ENCODE results near the gene SAMD11. TPM values are rescaled to one million over a fixed set of nuclear protein-coding genes. Genes with fewer than 3 reads are reported as not detected.

Gene SAMD11
- total and polyA plus RNA-seq, 2 donors (not counting 1 experiment from before 2014, with no cell fraction given): not detected

- H3K79me2 ChIP-seq (ENCODE audit: control insufficient read depth, insufficient read depth, low read length): no peaks in the 10 kb centered on the region
- ChIA-PET CTCF (interaction anchor here (0.7 to 1.5 kb wide), 3 partner anchors 38 to 1150 kb away, joined by 3 to 6 read pairs (median 4); no protein-coding TSS in a partner anchor), POLR2A (interaction anchor here (0.6 to 0.7 kb wide), 2 partner anchors 12 to 59 kb away, joined by 3 to 4 read pairs; no protein-coding TSS in a partner anchor)
- H3K9me3 Mint-ChIP-seq (ENCODE audit: insufficient read depth): no peaks in the 10 kb centered on the region
- H3K4me1 Mint-ChIP-seq: peaks cover 14% of the 10 kb centered on the region
- peak overlapping the region; percentile 37 for H3K4me3 Mint-ChIP-seq
- H3K4me3 ChIP-seq (ENCODE audit: control extremely low read depth in 1 of 5, extremely low read depth in 1 of 5, insufficient read depth in 1 of 5, low read depth in 2 of 5, low read length in 4 of 5): no peak overlapping the region
- peaks cover 17% of the 10 kb centered on the region for H4K20me1 ChIP-seq (ENCODE audit: control insufficient read depth, insufficient read depth, low read length, poor library complexity, severe bottlenecking)
- intact Hi-C loops (cut with micrococcal nuclease): no loop called here
- ATAC-seq (ENCODE audit: low read depth): no peak
- H3K27ac Mint-ChIP-seq: no peak overlapping the region
- 23% methylated on average over 16 of the region's 27 CpGs for WGBS (ENCODE audit: insufficient coverage)
- TF ChIP-seq EZH2 (IDR thresholded peaks at IDR 0.05; ENCODE audit: borderline replicate concordance, insufficient read depth, low read depth, low read length, poor library complexity, severe bottlenecking) (no peak), CTCF (IDR thresholded peaks at IDR 0.05) (no peak)
- no peak overlapping the region for H2AFZ ChIP-seq (ENCODE audit: insufficient read depth, low read depth, low read length, poor library complexity, severe bottlenecking)
- DNase-seq: peak; percentile 34
- peak overlapping the region; percentile 62 for H3K9ac ChIP-seq (ENCODE audit: low read length)
- H3K9me3 ChIP-seq (ENCODE audit: control extremely low read depth in 1 of 3, control insufficient read depth in 2 of 3, insufficient read depth in 1 of 3, low read length in 2 of 3): peaks cover 0 to 5% (median 0%) of the 10 kb centered on the region in 3 donors
- H3K4me1 ChIP-seq (ENCODE audit: control insufficient read depth in 2 of 2, insufficient read depth in 2 of 2, low read length in 2 of 2): peaks cover 30 to 31% of the 10 kb centered on the region in 2 donors
- peak overlapping the region; percentile 90 for H3K4me2 ChIP-seq (replicated peaks; ENCODE audit: low read depth, low read length, poor library complexity, severe bottlenecking)
- H3K27me3 ChIP-seq (replicated peaks in 1 of 4; ENCODE audit: control extremely low read depth in 1 of 4, control insufficient read depth in 3 of 4, insufficient read depth in 4 of 4, low read length in 3 of 4): peaks cover 0 to 44% (median 20%) of the 10 kb centered on the region in 4 experiments
- peaks cover 0 to 28% of the 10 kb centered on the region in 2 experiments for H3K36me3 ChIP-seq (replicated peaks in 1 of 2; ENCODE audit: control extremely low read depth in 1 of 2, control insufficient read depth in 1 of 2, extremely low read depth in 1 of 2, insufficient read depth in 2 of 2, low read length in 1 of 2)
- no peak overlapping the region for H3K27ac ChIP-seq (ENCODE audit: low read length in 2 of 2)
- H3K27me3 Mint-ChIP-seq: peaks cover 18% of the 10 kb centered on the region
Observed at GRCh38 chr1:942864-943533, 19.3 kb downstream of the SAMD11 start.
